HG03039 (cell line): Measurements from ENCODE around the gene KIAA0586.
"Not testable (repeated sequence)": the region's sequence is repeated elsewhere in the genome, so short reads cannot be mapped to it uniquely, and the experiment has no call there.

Experiments
- ATAC-seq: cut with Tn5 transposase; IDR thresholded peaks from one replicate; pipeline ENCODE4 v1.9.1; 2021; ENCODE audit warnings: mild to moderate bottlenecking, moderate library complexity; ENCODE audit not compliant: unreplicated experiment

Gene KIAA0586

DNA sequence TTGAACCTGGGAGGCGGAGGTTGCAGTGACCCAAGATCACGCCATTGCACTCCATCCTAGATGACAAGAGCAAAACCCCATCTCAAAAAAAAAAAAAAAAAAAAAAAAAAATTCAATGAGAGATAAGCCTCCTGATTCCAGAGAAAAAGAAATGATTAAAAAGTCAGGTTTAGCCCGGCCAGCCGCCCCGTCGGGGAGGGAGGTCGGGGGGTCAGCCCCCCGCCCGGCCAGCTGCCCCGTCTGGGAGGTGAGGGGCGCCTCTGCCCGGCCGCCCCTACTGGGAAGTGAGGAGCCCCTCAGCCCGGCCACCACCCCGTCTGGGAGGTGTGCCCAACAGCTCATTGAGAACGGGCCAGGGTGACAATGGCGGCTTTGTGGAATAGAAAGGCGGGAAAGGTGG lies 160.8 kb downstream of the KIAA0586 start:
- not testable (repeated sequence) for ATAC-seq

DNA sequence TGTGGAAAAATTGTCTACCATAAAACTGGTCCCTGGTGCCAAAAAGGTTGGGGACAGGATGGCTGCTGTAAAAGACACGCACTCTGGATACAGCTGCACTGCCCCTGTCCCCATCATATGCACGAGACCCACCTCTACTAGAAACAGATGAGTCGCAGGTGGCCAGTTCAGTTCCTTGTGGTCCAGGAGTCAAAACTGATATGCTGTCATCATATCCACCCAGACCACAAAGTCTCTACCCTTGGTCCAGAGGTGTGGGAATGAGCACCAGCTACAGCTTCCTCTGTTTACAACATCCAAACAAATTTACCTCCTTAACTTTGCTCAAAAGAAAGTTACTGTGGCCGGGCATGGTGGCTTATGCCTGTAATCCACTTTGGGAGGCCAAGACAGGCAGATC lies 166.5 kb downstream of the KIAA0586 start:
- no peak for ATAC-seq

DNA sequence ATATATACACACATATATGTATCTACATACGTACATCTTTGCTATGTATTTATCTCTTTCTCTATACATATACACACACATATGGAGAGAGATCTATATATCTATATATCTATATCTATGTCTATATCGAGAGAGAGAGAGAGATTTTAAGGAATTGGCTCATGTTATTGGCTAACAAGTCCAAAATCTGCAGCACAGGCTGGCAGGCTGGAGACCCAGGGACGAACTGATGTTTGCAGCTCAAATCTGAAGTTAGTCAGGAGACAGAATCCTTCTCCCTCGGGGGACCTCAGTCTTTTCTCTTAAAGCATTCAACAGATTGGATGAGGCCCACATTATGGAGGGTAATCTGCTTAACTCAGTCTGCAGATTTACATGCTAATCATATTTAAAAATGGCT lies 169.5 kb downstream of the KIAA0586 start:
- no peak for ATAC-seq

DNA sequence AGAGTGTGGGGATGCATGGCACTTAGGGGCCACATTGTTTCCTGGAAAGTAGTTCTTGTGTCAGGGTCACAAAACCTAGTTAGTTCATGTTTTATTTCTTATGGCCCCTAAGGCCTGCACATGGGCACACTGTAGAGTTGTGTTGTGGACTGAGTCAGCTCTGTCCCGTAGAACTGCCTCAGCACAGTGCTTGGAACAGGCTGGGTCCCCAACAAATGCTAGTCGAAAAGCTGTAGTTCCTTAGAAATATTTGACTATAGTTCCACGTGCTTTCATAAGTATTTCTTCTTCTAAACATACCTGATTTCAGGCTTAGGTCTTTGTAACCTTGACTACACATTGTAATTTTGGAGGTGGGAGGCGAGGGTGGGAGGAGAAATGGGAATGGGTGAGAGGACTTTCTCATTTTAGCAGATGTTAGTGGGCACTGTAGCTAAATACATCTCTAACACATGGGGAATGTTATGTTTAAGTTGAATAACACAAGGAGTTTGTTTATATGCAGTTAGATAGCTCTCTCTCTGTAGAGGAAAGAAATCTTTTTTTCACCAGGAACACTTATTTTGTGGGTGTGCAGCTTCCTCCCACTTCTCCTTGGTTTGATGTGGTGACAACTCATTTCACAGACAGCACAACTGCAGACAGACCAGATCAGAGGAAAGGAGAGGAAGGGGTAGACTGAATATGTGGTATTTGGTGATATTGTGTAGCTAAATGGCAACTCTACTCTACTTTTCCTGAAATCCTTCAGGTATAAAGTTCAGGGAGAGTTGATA lies 170.7 kb downstream of the KIAA0586 start:
- no peak for ATAC-seq

DNA sequence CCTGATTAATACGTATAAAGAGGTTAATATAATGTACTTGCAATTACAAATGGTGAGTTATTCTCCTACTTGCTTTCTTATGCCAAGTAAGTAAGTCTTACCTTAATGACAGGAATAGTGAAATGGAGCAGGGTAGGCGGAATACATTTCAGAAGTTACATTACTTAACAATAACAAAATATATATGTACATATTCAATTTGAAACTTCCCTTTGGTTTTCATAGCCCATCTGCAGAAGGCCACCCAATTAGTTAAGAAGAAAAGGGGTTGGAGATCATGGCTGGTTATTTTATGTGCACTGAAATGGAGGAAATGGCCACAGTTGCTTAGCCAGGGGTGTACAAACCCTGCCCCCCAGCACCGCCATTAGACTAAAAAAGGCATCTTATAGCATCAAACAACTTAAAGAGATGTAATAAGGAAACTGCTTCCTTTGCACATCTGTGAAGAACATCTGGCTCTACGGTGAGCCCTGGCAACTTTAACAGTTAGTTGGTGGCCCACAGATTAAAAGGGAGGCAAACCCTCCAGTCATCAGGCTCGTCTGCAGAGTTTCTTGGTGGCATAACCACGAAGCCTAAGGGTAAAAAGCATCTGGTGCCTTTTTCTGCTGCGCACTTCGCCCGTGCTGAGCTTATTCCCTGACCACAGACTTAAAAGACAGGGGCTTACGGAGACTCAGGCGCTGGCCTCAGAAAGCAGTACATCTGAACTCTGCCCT lies 171.4 kb downstream of the KIAA0586 start:
- no peak for ATAC-seq

DNA sequence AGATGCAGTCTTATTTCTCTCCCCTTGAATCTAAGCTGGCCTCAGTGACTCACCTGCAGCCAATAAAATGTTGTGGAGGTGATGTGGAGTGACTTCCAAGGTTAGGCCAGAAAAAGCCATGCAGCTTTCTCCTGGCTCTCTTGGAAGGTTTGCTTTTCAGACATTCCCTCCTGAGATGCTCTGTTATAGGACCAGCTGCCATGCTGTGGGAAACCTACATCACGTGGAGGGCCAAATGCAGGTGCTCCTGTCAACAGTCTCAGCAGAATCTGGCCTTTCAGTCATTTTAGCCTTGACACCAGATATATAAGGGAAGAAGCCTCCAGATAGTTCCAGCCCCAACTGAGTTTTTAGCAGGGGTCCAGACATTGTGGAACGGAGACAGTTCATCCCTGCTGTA lies 172.2 kb downstream of the KIAA0586 start:
- ATAC-seq = no peak
